GM21381 (cell line): ENCODE data around the gene RNF40.

Experiments
- ATAC-seq: cut with Tn5 transposase; IDR thresholded peaks from one replicate; pipeline ENCODE4 v1.9.1; 2021; ENCODE audit warnings: mild to moderate bottlenecking, moderate library complexity; ENCODE audit not compliant: unreplicated experiment

The RNF40 gene

DNA sequence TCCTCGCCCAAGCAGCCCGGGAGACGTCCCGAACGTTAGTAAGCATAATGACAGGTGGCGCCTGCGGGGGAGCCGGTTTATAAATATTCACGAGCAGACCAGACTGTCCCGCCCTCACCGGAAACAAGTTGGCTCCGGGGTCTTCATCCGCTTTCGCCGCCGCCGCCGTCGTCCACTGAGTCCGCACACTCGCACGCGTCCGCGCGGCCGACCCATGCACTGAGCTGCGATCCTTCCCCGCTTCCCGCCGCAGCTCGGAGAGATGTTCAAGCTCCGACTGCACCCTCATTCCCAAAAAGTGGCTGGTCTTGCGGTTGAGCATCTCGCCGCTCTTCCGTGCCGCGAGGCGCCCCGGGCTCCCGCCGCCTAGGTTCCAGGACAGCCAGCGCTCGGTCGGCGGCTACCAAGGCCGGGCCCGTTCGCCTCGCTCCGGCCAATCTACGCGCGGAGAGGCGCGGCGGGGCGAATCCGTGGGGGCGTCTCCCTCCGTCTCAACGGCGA is 645 bp upstream of the RNF40 start:
- peak; percentile 18 for ATAC-seq

DNA sequence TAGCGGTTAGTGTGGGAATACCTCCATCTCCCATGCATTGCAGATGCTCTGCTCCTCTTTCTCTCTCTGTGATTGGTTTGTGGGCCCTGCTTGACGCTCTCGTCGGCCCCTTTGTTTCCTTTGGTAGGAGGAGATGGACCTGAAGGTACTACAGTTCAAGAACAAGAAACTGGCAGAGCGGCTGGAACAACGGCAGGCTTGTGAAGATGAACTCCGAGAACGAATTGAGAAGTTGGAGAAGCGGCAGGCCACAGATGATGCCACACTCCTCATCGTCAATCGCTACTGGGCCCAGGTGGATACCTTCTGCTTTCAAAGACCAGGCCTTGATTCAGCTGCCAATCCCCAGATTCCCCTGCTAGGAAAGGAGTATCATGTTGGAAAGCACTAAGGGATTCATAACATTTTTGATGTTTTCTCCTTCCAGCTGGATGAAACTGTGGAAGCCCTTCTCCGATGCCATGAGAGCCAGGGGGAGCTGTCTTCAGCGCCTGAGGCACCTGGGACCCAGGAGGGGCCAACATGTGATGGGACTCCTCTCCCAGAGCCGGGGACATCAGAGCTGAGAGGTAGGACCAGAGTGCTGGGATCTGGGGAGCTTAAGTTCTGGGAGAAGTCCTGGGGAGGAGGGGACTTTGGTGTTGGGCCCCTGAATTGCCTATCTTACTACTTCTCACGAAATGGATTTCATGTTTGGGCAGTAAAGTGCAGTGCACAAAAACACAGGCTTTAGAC is 1.0 kb downstream of the RNF40 start:
- ATAC-seq, result no peak

DNA sequence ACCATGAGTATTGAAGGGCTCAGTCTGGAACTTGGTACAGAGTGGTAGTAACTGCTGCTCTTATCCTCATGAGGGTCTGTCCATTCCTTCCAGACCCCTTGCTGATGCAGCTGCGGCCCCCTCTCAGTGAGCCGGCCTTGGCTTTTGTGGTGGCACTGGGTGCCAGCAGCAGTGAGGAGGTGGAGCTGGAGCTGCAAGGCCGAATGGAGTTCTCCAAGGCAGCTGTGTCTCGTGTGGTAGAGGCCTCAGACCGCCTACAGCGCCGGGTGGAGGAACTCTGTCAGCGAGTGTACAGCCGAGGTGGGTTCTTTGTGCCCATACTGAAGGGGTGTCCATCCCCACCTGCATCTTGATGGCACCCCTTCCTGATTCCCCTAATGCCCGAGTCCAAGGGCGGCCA is 2.0 kb downstream of the RNF40 start:
- no peak for ATAC-seq

- no peak for ATAC-seq
Observed at GRCh38 chr16:30764816-30765465, 2.8 kb downstream of the RNF40 start.

GRCh38 chr16:30766206-30766932 is 4.2 kb downstream of the RNF40 start:
- ATAC-seq, result no peak

GRCh38 chr16:30766933-30767284 is 4.8 kb downstream of the RNF40 start:
- ATAC-seq, result no peak

- ATAC-seq, result no peak
Observed at GRCh38 chr16:30767767-30768465, 5.8 kb downstream of the RNF40 start.

- no peak for ATAC-seq
Observed at GRCh38 chr16:30768583-30769181, 6.6 kb downstream of the RNF40 start.

GRCh38 chr16:30769379-30770089 is 7.4 kb downstream of the RNF40 start:
- ATAC-seq, result no peak

GRCh38 chr16:30771726-30772125 is 9.6 kb downstream of the RNF40 start:
- no peak for ATAC-seq

DNA sequence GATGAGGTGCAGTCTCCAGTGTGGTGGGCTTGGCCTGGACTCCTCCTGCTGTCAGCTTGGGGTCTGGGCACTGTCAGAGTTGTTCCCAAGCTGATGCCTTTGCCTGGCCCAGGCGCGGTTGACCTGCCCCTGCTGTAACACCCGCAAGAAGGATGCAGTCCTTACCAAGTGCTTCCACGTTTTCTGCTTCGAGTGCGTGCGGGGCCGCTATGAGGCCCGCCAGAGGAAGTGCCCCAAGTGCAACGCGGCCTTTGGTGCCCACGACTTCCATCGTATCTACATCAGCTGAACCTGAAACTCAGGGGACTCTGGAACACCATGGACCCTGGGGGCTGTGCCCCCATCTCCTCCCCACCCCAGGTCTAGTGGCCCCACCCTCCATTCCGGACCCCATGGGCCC is 11.7 kb downstream of the RNF40 start:
- no peak for ATAC-seq

GRCh38 chr16:30774367-30775130 is 12.4 kb downstream of the RNF40 start:
- ATAC-seq, result no peak

DNA sequence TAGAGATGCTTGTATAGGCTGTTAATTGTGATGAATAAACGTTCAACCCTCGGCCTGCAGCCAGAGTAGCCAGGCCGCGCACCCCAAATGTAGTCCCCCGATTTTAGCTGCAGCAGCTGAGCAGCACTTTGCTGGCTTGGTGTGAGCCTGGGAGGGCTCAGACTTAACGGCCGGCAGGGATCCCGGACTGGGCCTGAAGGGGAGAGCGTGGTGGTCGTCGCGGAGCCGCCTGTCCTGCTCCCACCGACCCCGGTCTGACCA is 12.9 kb downstream of the RNF40 start:
- ATAC-seq, result no peak

- ATAC-seq, result peak; percentile 57
Observed at GRCh38 chr16:30775392-30776188, 13.5 kb downstream of the RNF40 start.

- no peak for ATAC-seq
Observed at GRCh38 chr16:30777591-30778297, 15.6 kb downstream of the RNF40 start.

GRCh38 chr16:30778549-30779244 is 16.6 kb downstream of the RNF40 start:
- no peak for ATAC-seq

DNA sequence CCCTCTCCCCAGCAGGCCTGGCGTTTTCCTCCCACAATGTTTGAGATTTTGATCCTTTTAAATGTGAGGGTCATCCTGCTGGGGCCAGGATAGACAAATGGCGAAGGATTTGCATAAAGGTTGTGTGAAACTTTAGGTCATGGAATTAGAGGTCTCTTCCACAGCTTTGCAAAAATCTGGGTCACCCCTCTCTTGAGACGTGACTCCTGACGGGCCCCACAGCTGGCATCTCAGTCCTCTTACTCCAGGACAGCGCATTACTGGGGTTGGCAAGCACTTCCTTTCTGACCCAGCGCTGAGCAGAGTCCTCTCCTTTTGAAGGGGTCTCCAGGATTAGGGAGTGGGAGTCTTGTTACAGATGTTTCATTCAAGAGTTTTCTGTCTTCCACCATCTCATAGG is 17.5 kb downstream of the RNF40 start:
- no peak for ATAC-seq

DNA sequence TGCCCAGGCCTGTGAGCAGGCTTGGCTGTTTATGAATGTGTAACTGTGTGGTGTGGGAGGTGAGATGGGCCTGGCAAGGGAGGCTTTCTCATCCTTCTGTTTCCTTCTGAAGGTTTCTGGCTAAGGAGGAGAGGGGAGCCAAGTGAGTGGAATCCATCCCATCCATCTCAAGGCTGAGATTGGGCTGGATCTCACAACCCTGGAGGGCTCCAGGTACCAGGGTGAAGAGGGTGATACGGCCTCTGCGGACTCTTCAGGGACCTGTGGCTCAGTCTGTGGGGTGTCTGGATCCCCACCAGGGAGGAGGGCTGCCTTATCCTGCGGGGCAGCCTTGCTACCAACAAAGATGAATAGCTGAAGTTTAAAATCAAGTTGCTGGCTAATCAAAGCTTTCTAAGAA is 17.9 kb downstream of the RNF40 start:
- ATAC-seq, result no peak
